Psoas muscle (tissue), 8 donors: ENCODE results near the gene MTFR2. TPM values are rescaled to one million over a fixed set of nuclear protein-coding genes. Genes with fewer than 3 reads are reported as not detected.

Experiments used
- ATAC-seq, 4 donors: fragments of 200-7000 bp; cut with Tn5 transposase; one replicate each; pipeline ENCODE4 v1.9.1; 2020; ENCODE audit warnings: moderate library complexity in 3 of 4, mild to moderate bottlenecking in 2 of 4
- DNase-seq, 2 donors: peaks; one replicate each; pipeline ENCODE4 v3.0.0-alpha.2; 2020
- H3K27ac ChIP-seq: fragments of 200-600 bp; one replicate; pipeline ENCODE4 v1.8.0; 2022
- H3K27me3 ChIP-seq, 3 donors: fragments of 200-600 bp in 1 of 3; one replicate each; pipeline versions ENCODE4 v1.6.1 to v1.8.0; 2013 to 2022; ENCODE audit warnings: low read length in 2 of 3, mild to moderate bottlenecking in 2 of 3, moderate library complexity in 1 of 3; ENCODE audit not compliant: insufficient read depth in 3 of 3
- H3K36me3 ChIP-seq, 2 donors: fragments of 200-600 bp in 1 of 2; one replicate each; pipeline versions ENCODE4 v1.6.1 to v1.8.0; 2013 to 2022; ENCODE audit warnings: low read depth in 1 of 2, mild to moderate bottlenecking in 1 of 2, moderate library complexity in 1 of 2; ENCODE audit not compliant: insufficient read depth in 1 of 2
- H3K4me1 ChIP-seq: fragments of 200-600 bp; one replicate; pipeline ENCODE4 v1.8.0; 2022
- H3K4me3 ChIP-seq: fragments of 200-600 bp; one replicate; pipeline ENCODE4 v1.8.0; 2022; ENCODE audit warnings: mild to moderate bottlenecking
- H3K9me3 ChIP-seq: fragments of 200-600 bp; one replicate; pipeline ENCODE4 v1.8.0; 2022
- CTCF ChIP-seq: fragments of 200-600 bp; IDR thresholded peaks from one replicate; pipeline ENCODE4 v1.8.0; 2022; ENCODE audit warnings: antibody characterized with exemption
- WGBS, 3 donors: extraction: QIAGEN DNeasy Blood & Tissue Kit; methylation state at CpG; one replicate each; pipeline versions ENCODE4 v1.1.6 to v1.1.7; 2013; 5-methylcytosine and 5-hydroxymethylcytosine counted together
- intact Hi-C, 2 donors: fragments of 100-400 bp; cut with DNase I; formaldehyde crosslinking; loops; one replicate each; pipeline versions ENCODE4 v1.11.0 to v1.14.2; 2022
- polyA plus RNA-seq, 3 donors: library from polyadenylated mRNA; stranded (reverse); fragments of 200-250 nt; gene quantifications; one replicate each; pipeline ENCODE4 v1.2.3, GENCODE V29; 2013
- total RNA-seq, 4 donors: library from RNA; stranded (reverse); fragmentation: NEBNext Ultra II Directional in 2 of 4; extraction: Animal tissue kit (Norgen Biotek cat#: 25700) in 2 of 4; gene quantifications; one replicate each; pipeline versions ENCODE4 v1.2.1 to v1.2.4, GENCODE V29; 2021 to 2023
- donor health status: healthy with polysubstance abuse.
- donor health status: DM: no; HTN: no; CAD: no; lungs with moderate emphysema.
- donor health status: Bipolar disorder and iron deficiency.
- donor health status: healthy.
- donor health status: DM: yes; HTN: yes; CAD: no.
- donor health status: DM: no; HTN: no; CAD: no.
- donor health status: DM: no; HTN: no; CAD: no.
- donor health status: DM: yes; HTN: yes; CAD: no.

Gene MTFR2
- total and polyA plus RNA-seq, 7 donors: 0.07 to 0.95 (median 0.41) TPM; not detected in 1

DNA sequence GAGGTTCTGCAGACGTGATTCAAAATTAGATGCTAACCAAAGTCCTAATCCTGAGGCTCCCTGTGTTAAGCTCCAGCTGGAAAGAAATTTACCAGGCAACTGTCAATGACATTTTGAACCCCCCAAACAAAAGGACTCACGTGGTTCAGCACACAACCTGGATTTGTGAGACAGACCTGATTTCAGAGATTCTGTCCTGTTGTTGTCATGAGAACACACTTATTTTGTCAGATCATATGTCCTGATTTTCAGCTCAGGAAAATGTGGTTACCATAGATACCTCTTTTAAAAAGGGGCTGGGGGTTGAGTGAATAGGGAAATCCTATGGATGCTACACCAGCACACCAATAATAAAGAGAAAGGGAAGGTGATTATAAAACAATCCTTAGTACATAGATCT lies 61.6 kb downstream of the MTFR2 start:
- H3K4me1 ChIP-seq: no peaks in the 10 kb centered on the region
- WGBS, 3 donors: 68 to 85% (median 74%) methylated on average over 2 of the region's 2 CpGs
- H3K27me3 ChIP-seq: no peaks in the 10 kb centered on the region
- no peak overlapping the region for H3K4me3 ChIP-seq
- intact Hi-C loops: no loop called here
- H3K9me3 ChIP-seq: no peaks in the 10 kb centered on the region
- no peak for TF ChIP-seq CTCF
- H3K27ac ChIP-seq: no peak overlapping the region
- peaks cover 7 to 66% of the 10 kb centered on the region in 2 donors for H3K36me3 ChIP-seq
- DNase-seq: no peak
- ATAC-seq: no peak

DNA sequence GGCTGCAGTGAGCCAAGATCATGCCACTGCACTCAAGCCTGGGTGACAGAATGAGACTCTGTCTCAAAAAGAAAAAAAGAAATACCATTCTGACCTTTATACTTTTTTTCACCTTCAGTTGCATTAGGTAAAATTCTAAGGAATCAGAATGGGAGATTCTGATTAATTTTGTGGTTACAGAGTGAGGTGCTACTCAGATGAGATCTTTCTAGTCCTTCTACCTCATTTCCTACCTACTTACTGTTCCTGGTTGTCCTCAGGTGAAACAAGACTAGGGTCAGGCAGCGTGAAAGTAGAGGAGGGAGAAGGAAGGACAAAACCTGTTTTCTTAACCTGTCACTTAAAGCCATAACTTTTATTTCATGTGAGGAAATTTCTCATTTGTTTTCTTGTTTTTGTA lies 63.7 kb downstream of the MTFR2 start:
- Histone ChIP-seq H3K9me3 (no peaks in the 10 kb centered on the region), H3K4me1 (no peaks in the 10 kb centered on the region), H3K36me3 (peaks cover 7 to 49% of the 10 kb centered on the region in 2 donors), H3K27ac (no peak overlapping the region), H3K27me3 (no peaks in the 10 kb centered on the region), H3K4me3 (no peak overlapping the region)
- DNase-seq (no peak), ATAC-seq (no peak)
- TF ChIP-seq CTCF: no peak
- intact Hi-C loops: no loop called here
- WGBS, 3 donors: 93 to 100% (median 97%) methylated on average over 1 of the region's 1 CpG

GRCh38 chr6:136184738-136185137 lies 65.4 kb downstream of the MTFR2 start:
- intact Hi-C loops: no loop called here
- no peak overlapping the region for H3K4me3 ChIP-seq
- H3K9me3 ChIP-seq: no peaks in the 10 kb centered on the region
- no peaks in the 10 kb centered on the region for H3K27me3 ChIP-seq
- H3K4me1 ChIP-seq: peaks cover 9% of the 10 kb centered on the region
- TF ChIP-seq CTCF: no peak
- DNase-seq (no peak), ATAC-seq (no peak)
- WGBS, 3 donors: 85 to 94% (median 90%) methylated on average over 1 of the region's 1 CpG
- H3K36me3 ChIP-seq: peaks cover 7 to 34% of the 10 kb centered on the region in 2 donors
- no peak overlapping the region for H3K27ac ChIP-seq

DNA sequence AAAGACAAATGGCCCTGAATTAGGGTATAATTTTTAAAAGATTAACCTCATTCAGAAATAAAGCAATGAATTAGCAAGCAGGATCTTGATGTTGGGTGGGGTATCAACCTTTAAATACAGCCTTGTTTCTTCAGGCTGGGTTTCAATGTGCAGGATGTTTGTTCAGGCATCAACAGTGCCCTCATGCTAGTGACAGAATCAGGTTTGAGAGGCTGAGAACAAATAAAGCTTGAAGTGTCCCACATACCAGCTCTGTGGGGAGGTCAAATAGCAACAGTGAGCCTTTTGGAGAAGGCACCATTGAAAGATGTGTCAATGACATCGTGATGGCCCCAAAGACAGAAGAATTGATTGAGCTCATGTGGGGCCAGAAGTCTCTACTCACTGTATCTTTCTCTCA lies 68.2 kb downstream of the MTFR2 start:
- intact Hi-C loops: no loop called here
- Histone ChIP-seq H3K9me3 (no peaks in the 10 kb centered on the region), H3K4me1 (peaks cover 9% of the 10 kb centered on the region), H3K27me3 (no peaks in the 10 kb centered on the region), H3K36me3 (peaks cover 0 to 10% of the 10 kb centered on the region in 2 donors), H3K27ac (no peak overlapping the region), H3K4me3 (no peak overlapping the region)
- 67 to 84% (median 79%) methylated on average over 1 of the region's 1 CpG for WGBS, 3 donors
- DNase-seq (no peak), ATAC-seq (no peak)
- no peak for TF ChIP-seq CTCF

GRCh38 chr6:136181512-136181833 lies 68.6 kb downstream of the MTFR2 start:
- peaks cover 0 to 7% of the 10 kb centered on the region in 2 donors for H3K36me3 ChIP-seq
- intact Hi-C loops: no loop called here
- H3K4me1 ChIP-seq: peaks cover 9% of the 10 kb centered on the region
- 68 to 83% (median 73%) methylated on average over 1 of the region's 1 CpG for WGBS, 3 donors
- ATAC-seq (no peak), DNase-seq (no peak)
- no peak overlapping the region for H3K27ac ChIP-seq
- H3K4me3 ChIP-seq: no peak overlapping the region
- H3K9me3 ChIP-seq: no peaks in the 10 kb centered on the region
- no peaks in the 10 kb centered on the region for H3K27me3 ChIP-seq
- TF ChIP-seq CTCF: no peak
